Measurements from ENCODE around the gene MLYCD.

Gene MLYCD

GRCh38 chr16:83914091-83914710 is 15.3 kb downstream of the MLYCD start (continued):
- TF ChIP-seq ZNF394 (tag by site-specific recombination; IDR thresholded peaks at IDR 0.05; ENCODE audit: borderline replicate concordance) (no peak), REPIN1 (tag by site-specific recombination; IDR thresholded peaks at IDR 0.05; ENCODE audit: low read depth) (no peak), ZNF350 (tag by site-specific recombination; IDR thresholded peaks at IDR 0.05) (no peak), ZNF768 (tag by site-specific recombination; IDR thresholded peaks at IDR 0.05) (no peak), ZNF521 (tag by site-specific recombination; IDR thresholded peaks at IDR 0.05) (no peak)

- POLR2A ChIA-PET, result no interaction called here
- Histone ChIP-seq H3K36me3 (ENCODE audit: control insufficient read depth in 2 of 2, insufficient read depth in 1 of 2, low read length in 2 of 2) (peaks cover 0 to 77% of the 10 kb centered on the region in 2 experiments; a peak in 2 of 3 replicates), H3K4me3 (ENCODE audit: low read depth, low read length) (no peak overlapping the region), H3K27ac (ENCODE audit: extremely low read depth, low read depth, low read length) (no peak overlapping the region), H3K9me3 (ENCODE audit: control insufficient read depth, insufficient read depth, low read depth, low read length) (no peaks in the 10 kb centered on the region), H3K4me1 (ENCODE audit: control insufficient read depth, insufficient read depth, low read length) (no peaks in the 10 kb centered on the region)
- TF ChIP-seq ZNF785 (tag by site-specific recombination; IDR thresholded peaks at IDR 0.05) (no peak), ZNF280D (tag by site-specific recombination; IDR thresholded peaks at IDR 0.05) (no peak), ZSCAN4 (tag by site-specific recombination; IDR thresholded peaks at IDR 0.05) (no peak), ZNF114 (tag by site-specific recombination; IDR thresholded peaks at IDR 0.05) (no peak), ZNF600 (tag by site-specific recombination; IDR thresholded peaks at IDR 0.05) (no peak), ZNF184 (tag by site-specific recombination; IDR thresholded peaks at IDR 0.05) (no peak), ZNF645 (tag by site-specific recombination; IDR thresholded peaks at IDR 0.05) (no peak), ZNF404 (tag by site-specific recombination; IDR thresholded peaks at IDR 0.05) (no peak), INSM2 (tag by site-specific recombination; IDR thresholded peaks at IDR 0.05) (no peak)
- CTCF ChIA-PET, result interaction anchor here (0.6 to 1.2 kb wide), 2 partner anchors 12 to 14 kb away, joined by 5 read pairs; no protein-coding TSS in a partner anchor
These were observed 16.2 kb downstream of the MLYCD start for GRCh38 chr16:83915081-83915480.

GRCh38 chr16:83915491-83915890 is 16.6 kb downstream of the MLYCD start:
- no peaks in the 10 kb centered on the region for H3K9me3 ChIP-seq (ENCODE audit: control insufficient read depth, insufficient read depth, low read depth, low read length)
- H3K36me3 ChIP-seq (ENCODE audit: control insufficient read depth in 2 of 2, insufficient read depth in 1 of 2, low read length in 2 of 2), result peaks cover 0 to 79% of the 10 kb centered on the region in 2 experiments; a peak in 2 of 3 replicates
- no peak overlapping the region for H3K4me3 ChIP-seq (ENCODE audit: low read depth, low read length)
- H3K27ac ChIP-seq (ENCODE audit: extremely low read depth, low read depth, low read length), result no peak overlapping the region
- CTCF ChIA-PET, result interaction anchor here (0.6 to 0.7 kb wide), 3 partner anchors 12 to 225 kb away, joined by 3 read pairs; no protein-coding TSS in a partner anchor
- no peak for TF ChIP-seq ZNF169 (tag by site-specific recombination; IDR thresholded peaks at IDR 0.05)
- no peak for TF ChIP-seq ZNF19 (tag by site-specific recombination; IDR thresholded peaks at IDR 0.05; ENCODE audit: low read depth)
- TF ChIP-seq ZNF677 (tag by site-specific recombination; IDR thresholded peaks at IDR 0.05), result no peak
- no peak for TF ChIP-seq ZNF544 (tag by site-specific recombination; IDR thresholded peaks at IDR 0.05)
- H3K4me1 ChIP-seq (ENCODE audit: control insufficient read depth, insufficient read depth, low read length), result no peaks in the 10 kb centered on the region
- POLR2A ChIA-PET, result no interaction called here

Measured in HEK293 (cell line).